ENCODE results near the gene ZNF362. TPM values are rescaled to one million over a fixed set of nuclear protein-coding genes. Genes with fewer than 3 reads are reported as not detected.
A peak's percentile ranks its signal among the peaks of the same experiment; 100 is the strongest.

ZNF362 gene
- total RNA-seq, 1 donor from 2014 or later = 32.4 TPM

DNA sequence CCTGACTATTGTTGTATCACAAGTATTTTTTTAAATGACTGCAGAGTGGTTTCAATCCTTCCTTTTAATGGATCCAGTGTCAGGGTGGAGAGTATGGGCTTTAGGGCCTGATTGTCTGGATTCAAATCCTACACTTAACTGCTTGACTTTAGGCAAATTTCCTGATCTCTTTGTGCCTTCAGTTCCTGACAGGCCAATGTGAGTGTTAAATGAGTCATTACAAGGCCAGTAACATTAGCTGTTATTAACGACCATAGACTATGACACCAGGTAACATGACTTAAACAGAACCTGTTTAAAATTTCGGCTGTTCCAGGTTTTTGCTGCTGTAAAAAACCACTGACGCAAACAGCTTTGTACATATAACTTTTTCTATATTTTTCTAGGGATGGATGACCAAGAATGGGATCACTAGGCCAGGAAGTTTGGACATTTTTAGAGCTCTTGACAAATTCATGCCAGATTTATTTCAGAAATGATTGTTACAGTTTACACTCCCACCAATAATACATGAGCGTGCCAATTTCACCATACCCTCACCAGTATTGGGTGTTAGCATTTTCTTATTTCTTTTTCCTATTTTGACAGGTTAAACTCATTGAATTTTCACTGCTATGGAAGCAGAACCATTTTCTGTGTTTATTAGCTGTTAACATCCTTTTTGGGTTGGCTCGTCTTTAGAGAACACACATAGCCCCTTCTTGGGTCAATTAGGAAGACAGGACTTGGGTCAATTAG lies 11.3 kb downstream of the ZNF362 start:
- H3K27me3 ChIP-seq (ENCODE audit: low read depth) = no peaks in the 10 kb centered on the region
- no peak for DNase-seq
- H3K36me3 ChIP-seq = peaks cover 4% of the 10 kb centered on the region
- no peaks in the 10 kb centered on the region for H3K9me3 ChIP-seq (replicated peaks)
- TF ChIP-seq, protein P1, sequence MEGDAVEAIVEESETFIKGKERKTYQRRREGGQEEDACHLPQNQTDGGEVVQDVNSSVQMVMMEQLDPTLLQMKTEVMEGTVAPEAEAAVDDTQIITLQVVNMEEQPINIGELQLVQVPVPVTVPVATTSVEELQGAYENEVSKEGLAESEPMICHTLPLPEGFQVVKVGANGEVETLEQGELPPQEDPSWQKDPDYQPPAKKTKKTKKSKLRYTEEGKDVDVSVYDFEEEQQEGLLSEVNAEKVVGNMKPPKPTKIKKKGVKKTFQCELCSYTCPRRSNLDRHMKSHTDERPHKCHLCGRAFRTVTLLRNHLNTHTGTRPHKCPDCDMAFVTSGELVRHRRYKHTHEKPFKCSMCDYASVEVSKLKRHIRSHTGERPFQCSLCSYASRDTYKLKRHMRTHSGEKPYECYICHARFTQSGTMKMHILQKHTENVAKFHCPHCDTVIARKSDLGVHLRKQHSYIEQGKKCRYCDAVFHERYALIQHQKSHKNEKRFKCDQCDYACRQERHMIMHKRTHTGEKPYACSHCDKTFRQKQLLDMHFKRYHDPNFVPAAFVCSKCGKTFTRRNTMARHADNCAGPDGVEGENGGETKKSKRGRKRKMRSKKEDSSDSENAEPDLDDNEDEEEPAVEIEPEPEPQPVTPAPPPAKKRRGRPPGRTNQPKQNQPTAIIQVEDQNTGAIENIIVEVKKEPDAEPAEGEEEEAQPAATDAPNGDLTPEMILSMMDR (IDR thresholded peaks at IDR 0.05; ENCODE audit: borderline replicate concordance) = no peak
- H3K4me1 ChIP-seq = peaks cover 97% of the 10 kb centered on the region
- peak overlapping the region; percentile 68 for H3K27ac ChIP-seq (replicated peaks)
- intact Hi-C loops (cut with micrococcal nuclease) = no loop called here
- no peak overlapping the region for H3K4me3 ChIP-seq

DNA sequence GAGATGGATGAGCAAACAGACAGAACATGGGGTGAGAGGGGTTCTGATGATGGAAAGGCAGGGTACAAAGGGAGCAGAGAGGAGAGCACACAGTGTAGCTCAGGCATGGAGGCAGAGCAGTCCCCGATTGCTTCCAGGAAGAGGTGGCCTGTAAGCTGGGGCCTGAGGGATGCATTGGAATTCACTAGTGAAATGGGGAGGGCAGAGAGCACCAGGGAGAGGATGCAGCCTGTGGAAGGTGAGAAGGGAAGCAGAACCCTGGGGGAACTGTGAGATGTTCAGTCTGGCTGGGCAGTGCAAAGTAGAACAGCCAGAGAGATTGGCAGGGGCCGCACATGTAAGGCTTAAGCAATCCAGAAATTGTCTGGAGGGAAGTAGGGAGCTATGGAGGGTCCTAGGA lies 12.2 kb downstream of the ZNF362 start:
- no peak overlapping the region for H3K4me3 ChIP-seq
- peaks cover 97% of the 10 kb centered on the region for H3K4me1 ChIP-seq
- TF ChIP-seq, protein P1 (IDR thresholded peaks at IDR 0.05; ENCODE audit: borderline replicate concordance) = no peak
- H3K27ac ChIP-seq (replicated peaks) = peak overlapping the region; percentile 68
- H3K27me3 ChIP-seq (ENCODE audit: low read depth) = no peaks in the 10 kb centered on the region
- no peak for DNase-seq
- intact Hi-C loops (cut with micrococcal nuclease) = no loop called here
- peaks cover 4% of the 10 kb centered on the region for H3K36me3 ChIP-seq
- no peaks in the 10 kb centered on the region for H3K9me3 ChIP-seq (replicated peaks)

DNA sequence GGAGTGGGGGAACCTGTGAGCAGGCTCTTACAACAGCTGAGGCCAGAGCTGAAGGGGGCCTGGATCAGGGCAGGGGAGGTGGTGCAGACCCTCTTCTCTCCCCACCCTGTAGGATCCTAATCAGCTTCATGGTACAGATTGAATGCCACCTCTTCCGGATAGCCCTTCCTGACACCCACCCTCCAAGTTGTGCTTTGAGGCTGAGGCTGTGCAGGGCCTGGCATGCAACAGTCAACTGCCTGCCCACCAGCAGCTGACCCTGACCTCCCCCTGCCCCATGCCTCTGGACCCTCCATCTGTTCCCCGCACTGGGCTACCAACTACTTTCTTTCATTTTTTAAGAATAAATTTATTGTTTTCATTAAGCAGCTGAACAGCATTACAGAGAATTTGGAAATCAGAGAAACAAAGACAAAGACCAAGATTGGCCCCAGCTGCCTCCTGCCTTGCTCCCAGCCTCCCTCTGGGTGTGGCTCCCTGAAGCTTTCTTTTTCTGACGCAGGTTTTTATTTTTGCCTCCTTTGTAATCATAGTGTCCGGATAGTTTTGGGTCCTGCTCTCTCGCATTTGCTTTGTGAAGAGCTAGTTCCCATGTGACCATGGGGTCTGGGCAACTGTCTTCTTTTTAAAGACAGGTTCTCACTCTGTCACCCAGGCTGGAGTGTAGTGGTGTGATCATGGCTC lies 12.8 kb downstream of the ZNF362 start:
- Histone ChIP-seq H3K27ac (replicated peaks) (peak overlapping the region; percentile 68), H3K9me3 (replicated peaks) (no peaks in the 10 kb centered on the region), H3K27me3 (ENCODE audit: low read depth) (no peaks in the 10 kb centered on the region), H3K36me3 (peaks cover 4% of the 10 kb centered on the region), H3K4me3 (peak overlapping the region; percentile 3), H3K4me1 (peaks cover 97% of the 10 kb centered on the region)
- intact Hi-C loops (cut with micrococcal nuclease) = no loop called here
- DNase-seq = no peak
- TF ChIP-seq, protein P1 (IDR thresholded peaks at IDR 0.05; ENCODE audit: borderline replicate concordance) = no peak

DNA sequence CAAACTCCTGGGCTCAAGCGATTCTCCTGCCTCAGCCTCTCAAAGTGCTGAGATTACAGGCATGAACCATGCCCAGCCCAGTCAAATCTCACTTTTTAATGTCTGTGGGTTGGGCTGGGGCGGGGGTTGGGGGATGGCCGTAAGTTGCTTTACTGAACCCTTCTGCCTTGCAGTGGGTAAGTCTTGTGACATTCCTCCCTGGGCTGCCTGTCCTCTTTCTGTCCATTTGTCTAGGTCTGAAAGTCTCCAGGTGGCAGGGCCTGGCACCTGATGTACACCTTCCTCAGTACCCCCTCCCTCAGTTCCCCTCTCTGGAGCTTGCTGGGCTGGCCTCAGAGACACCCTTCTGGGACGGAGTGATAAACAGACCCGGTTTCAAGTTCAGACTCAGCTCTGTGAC lies 13.3 kb downstream of the ZNF362 start:
- no peaks in the 10 kb centered on the region for H3K9me3 ChIP-seq (replicated peaks)
- no peaks in the 10 kb centered on the region for H3K27me3 ChIP-seq (ENCODE audit: low read depth)
- H3K36me3 ChIP-seq = peaks cover 4% of the 10 kb centered on the region
- intact Hi-C loops (cut with micrococcal nuclease) = loop anchor here (10.0 kb wide), 1 partner anchor 45 kb away; no protein-coding TSS in a partner anchor
- H3K27ac ChIP-seq (replicated peaks) = peak overlapping the region; percentile 68
- no peak for DNase-seq
- H3K4me3 ChIP-seq = no peak overlapping the region
- peaks cover 93% of the 10 kb centered on the region for H3K4me1 ChIP-seq
- TF ChIP-seq, protein P1 (IDR thresholded peaks at IDR 0.05; ENCODE audit: borderline replicate concordance) = no peak

DNA sequence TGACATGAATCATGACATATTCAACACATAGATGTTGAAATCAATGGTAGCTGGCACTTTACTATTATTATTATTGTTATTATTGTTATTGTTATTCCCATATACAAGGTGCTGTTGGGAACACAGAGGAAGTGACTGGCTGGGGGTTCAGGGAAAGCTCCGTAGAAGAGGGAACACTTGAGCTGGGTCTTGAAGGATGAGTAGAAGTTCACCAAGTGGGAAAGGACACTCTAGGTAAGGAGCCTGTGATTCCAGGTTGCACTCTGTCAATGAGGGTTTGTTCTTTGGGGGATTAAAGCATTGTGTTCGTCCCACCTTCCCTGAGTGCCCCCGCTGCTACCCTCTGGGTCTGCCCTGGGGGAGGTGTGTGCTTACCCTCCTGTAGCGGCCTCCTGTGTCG lies 14.1 kb downstream of the ZNF362 start:
- Histone ChIP-seq H3K27me3 (ENCODE audit: low read depth) (no peaks in the 10 kb centered on the region), H3K9me3 (replicated peaks) (no peaks in the 10 kb centered on the region), H3K4me3 (no peak overlapping the region), H3K4me1 (peaks cover 86% of the 10 kb centered on the region), H3K36me3 (peaks cover 4% of the 10 kb centered on the region), H3K27ac (replicated peaks) (peak overlapping the region; percentile 18)
- TF ChIP-seq, protein P1 (IDR thresholded peaks at IDR 0.05; ENCODE audit: borderline replicate concordance) = no peak
- DNase-seq = no peak
- intact Hi-C loops (cut with micrococcal nuclease) = loop anchor here (10.0 kb wide), 1 partner anchor 46 kb away; no protein-coding TSS in a partner anchor

All from left ventricle myocardium inferior (tissue), 1 donor.